ELR (cell line): ENCODE results near the gene ABCB8.
A peak's percentile ranks its signal among the peaks of the same experiment; 100 is the strongest.
"Not testable (repeated sequence)": the region's sequence is repeated elsewhere in the genome, so short reads cannot be mapped to it uniquely, and the experiment has no call there.

ENCODE experiments used
- DNase-seq: peaks from one replicate; pipeline ENCODE4 v3.0.0-alpha.2; 2015; ENCODE audit warnings: low read depth

Gene ABCB8

GRCh38 chr7:151035026-151035717 lies 6.9 kb downstream of the ABCB8 start:
- DNase-seq, result no peak

DNA sequence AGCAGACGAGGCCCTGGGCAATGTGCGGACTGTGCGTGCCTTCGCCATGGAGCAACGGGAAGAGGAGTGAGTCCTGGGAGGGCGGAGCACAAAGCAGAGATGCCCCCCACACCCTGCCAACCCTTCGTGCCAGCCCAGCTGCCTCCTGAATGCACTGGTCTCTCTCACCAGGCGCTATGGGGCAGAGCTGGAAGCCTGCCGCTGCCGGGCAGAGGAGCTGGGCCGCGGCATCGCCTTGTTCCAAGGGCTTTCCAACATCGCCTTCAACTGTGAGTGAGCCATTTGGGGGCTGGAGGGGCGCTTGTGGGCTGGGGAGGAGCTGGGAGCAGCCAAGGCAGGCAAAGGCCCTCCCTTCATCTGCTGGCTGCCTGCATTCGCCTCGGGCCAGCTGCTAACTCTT lies 7.7 kb downstream of the ABCB8 start:
- no peak for DNase-seq

GRCh38 chr7:151038951-151039849 lies 10.9 kb downstream of the ABCB8 start:
- peak; percentile 91 for DNase-seq

- DNase-seq, result no peak
Measured at GRCh38 chr7:151039850-151040548, 11.7 kb downstream of the ABCB8 start.

DNA sequence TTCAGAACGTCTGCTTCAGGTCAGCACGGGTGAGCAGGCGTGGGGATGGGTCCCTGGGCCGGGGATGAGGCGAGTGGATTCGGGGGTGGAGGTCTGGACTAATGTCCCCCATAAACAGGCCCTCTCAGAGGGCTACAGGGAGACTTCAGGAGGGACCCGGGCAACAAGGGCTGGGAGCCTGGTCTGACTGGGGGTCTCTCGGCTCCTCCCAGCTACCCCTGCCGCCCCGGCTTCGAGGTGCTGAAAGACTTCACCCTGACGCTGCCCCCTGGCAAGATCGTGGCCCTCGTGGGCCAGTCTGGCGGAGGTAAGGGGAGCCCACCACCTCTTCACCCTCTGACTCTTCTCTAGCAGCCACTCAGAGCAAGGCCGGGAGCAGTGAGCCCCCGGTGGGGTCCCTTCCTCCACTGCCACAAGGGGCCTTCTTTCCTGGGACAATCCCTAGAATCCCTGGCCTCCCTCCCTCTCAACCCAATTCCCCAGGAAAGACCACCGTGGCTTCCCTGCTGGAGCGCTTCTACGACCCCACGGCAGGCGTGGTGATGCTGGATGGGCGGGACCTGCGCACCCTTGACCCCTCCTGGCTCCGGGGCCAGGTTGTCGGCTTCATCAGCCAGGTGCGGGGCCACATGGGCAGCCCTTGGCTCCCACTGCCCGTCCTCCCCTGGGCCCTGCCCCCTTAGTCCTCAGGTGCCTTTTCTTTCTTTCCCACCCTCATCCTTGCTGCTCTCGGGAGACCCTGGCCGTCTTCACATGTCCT lies 12.5 kb downstream of the ABCB8 start:
- no peak for DNase-seq

- not testable (repeated sequence) for DNase-seq
Measured at GRCh38 chr7:151043449-151043848, 15.2 kb downstream of the ABCB8 start.

DNA sequence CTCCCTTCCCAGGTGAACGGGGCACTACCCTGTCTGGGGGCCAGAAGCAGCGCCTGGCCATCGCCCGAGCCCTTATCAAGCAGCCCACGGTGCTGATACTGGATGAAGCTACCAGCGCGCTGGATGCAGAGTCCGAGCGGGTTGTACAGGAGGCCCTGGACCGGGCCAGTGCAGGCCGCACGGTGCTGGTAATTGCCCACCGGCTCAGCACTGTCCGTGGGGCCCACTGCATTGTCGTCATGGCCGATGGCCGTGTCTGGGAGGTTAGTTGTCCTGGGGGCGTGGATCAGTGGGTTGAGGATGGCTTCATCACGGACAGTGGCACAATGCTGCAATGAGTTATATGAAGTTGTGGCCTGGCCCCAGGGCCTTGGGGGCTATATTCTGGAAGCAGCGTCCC lies 15.7 kb downstream of the ABCB8 start:
- DNase-seq, result no peak

- no peak for DNase-seq
Measured at GRCh38 chr7:151045262-151045661, 17.0 kb downstream of the ABCB8 start.

GRCh38 chr7:151045967-151046366 lies 17.7 kb downstream of the ABCB8 start:
- DNase-seq, result no peak

DNA sequence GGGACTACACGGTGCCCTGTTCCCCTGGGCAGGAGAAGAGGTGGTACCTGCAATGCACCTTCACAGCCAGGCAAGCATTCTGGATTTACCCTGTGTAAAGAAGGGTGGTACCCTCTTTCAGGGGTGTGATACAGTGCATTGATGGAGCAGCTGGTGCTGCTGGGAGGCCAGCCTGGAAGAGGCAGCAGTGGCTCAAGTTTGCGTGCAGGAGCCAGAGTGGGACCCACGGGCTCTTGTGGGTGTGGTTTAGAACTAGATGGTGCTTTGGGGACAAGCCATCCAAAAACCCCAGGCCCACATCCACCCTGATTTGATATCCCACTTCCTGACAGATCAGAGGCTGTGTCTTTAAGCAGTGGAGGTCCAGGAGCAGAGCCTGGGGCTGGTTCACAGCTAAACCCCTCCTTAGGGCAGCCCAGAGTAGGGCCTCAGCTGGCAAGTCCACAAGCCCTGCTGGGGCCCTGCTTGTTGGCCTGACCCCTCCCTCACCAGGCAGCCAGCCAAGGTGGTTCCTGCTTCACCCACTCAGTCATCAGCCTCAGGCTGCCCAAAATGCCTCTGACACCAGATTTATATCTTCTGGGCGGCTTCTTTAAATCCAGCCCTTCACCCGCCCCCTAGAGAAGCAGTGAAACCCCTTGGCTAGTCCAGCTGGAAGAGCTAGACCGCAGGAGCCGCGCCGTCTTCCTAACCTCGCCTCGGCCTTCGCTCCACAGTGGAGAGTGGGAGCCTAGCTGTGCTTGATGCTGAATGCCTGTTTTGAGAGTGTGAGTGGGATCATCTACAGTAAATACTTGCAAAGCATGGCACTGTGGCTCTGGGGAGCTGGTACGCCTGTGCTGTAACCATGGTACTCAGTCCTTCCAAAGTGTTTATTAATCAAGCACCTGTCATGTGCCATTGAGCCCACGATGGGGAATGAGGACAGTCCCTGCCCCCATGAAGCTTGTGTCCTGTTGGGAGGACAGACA lies 18.6 kb downstream of the ABCB8 start:
- DNase-seq, result peak; percentile 45

- DNase-seq, result no peak
Measured at GRCh38 chr7:151047976-151048815, 19.9 kb downstream of the ABCB8 start, which contains the start of gene ASIC3. ASIC3 (plus strand) TSS chr7:151048531; CDS start chr7:151048886, 355 bp downstream.

- no peak for DNase-seq
Measured at GRCh38 chr7:151048911-151049463, 20.7 kb downstream of the ABCB8 start.

GRCh38 chr7:151051108-151051507 lies 22.9 kb downstream of the ABCB8 start:
- DNase-seq, result peak; percentile 59

DNA sequence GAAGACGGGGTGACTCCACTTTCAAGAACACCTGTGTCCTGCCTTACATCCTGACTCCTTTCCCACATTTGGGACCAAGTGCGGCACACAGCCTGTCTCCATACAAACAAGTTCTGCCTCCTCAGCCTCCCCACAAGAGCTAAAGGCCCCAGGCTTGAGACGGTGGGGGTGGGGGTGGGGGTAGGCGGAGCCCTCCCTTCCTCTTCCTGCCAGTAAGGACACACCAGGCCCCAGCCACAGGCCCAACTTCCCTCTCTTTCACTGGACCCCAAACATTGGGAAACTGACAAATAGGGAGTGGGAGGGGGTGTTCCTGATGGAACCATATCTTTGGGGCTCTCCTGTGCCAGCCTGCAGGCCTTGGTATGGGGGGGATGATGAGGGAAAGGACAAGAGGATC lies 24.8 kb downstream of the ABCB8 start:
- DNase-seq, result no peak

GRCh38 chr7:151053751-151054150 lies 25.5 kb downstream of the ABCB8 start:
- no peak for DNase-seq

DNA sequence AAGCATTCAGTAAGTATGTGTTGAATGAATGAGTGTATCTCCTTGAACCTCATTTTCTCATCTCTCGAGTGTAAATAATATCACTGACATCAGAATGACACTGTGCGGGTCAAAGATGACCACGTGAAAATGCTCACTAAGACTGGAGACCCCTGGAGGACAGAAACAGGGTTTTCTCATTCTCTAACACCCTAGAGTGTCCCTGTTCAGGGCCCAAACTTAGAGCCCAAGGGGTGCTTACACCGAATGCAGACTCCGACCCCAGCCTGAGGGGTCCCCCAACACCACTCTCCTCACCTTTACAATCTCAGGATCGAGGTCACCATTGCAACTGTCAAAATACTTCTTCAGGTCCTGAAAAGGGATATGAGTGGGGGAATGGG lies 28.0 kb downstream of the ABCB8 start:
- DNase-seq, result no peak

- no peak for DNase-seq
Measured at GRCh38 chr7:151056666-151057505, 28.6 kb downstream of the ABCB8 start.

GRCh38 chr7:151057506-151057988 lies 29.3 kb downstream of the ABCB8 start, which contains the start of gene CDK5:
CDK5 (minus strand) TSS chr7:151057897; CDS start chr7:151057848, 49 bp downstream.
- no peak for DNase-seq
